Measurements from ENCODE around the gene WNT7A. TPM values are rescaled to one million over a fixed set of nuclear protein-coding genes. Genes with fewer than 3 reads are reported as not detected.

Gene WNT7A
- total RNA-seq, 2 experiments from 2014 or later = 22.4 to 24.7 TPM

GRCh38 chr3:13776253-13777050 is 103.4 kb downstream of the WNT7A start:
- POLR2A ChIA-PET = no interaction called here
- no peak overlapping the region for H3K27ac ChIP-seq (ENCODE audit: low read depth in 1 of 2, low read length in 2 of 2)
- no peaks in the 10 kb centered on the region for H3K36me3 ChIP-seq (ENCODE audit: insufficient read depth, low read length)
- Mint-ChIP-seq H3K36me3 (ENCODE audit: low read depth) (no peaks in the 10 kb centered on the region), H3K4me1 (ENCODE audit: low read depth) (peaks cover 2% of the 10 kb centered on the region), H3K27me3 (no peaks in the 10 kb centered on the region), H3K27ac (no peak overlapping the region), H3K4me3 (no peak overlapping the region), H3K9me3 (no peaks in the 10 kb centered on the region)
- DNase-seq (no peak), ATAC-seq (ENCODE audit: poor library complexity) (no peak)
- H3K4me1 ChIP-seq (ENCODE audit: insufficient read depth, low read length) = no peaks in the 10 kb centered on the region
- H3K9me3 ChIP-seq (ENCODE audit: control insufficient read depth in 1 of 2, insufficient read depth in 1 of 2, low read length in 2 of 2) = no peaks in the 10 kb centered on the region
- H3K27me3 ChIP-seq (ENCODE audit: control insufficient read depth in 1 of 2, insufficient read depth in 2 of 2, low read length in 2 of 2) = no peaks in the 10 kb centered on the region
- intact Hi-C loops (cut with DNase I, micrococcal nuclease) = no loop called here
- CTCF ChIA-PET = interaction anchor here (1.1 kb wide), 1 partner anchor 104 kb away, joined by 3 read pairs; no protein-coding TSS in a partner anchor
- no peak overlapping the region for H3K4me3 ChIP-seq (ENCODE audit: low read length)
- TF ChIP-seq CTCF (IDR thresholded peaks at IDR 0.05) = no peak

- Mint-ChIP-seq H3K4me1 (ENCODE audit: low read depth) (peaks cover 17% of the 10 kb centered on the region), H3K27me3 (no peaks in the 10 kb centered on the region), H3K4me3 (no peak overlapping the region), H3K9me3 (no peaks in the 10 kb centered on the region), H3K27ac (no peak overlapping the region), H3K36me3 (ENCODE audit: low read depth) (no peaks in the 10 kb centered on the region)
- Histone ChIP-seq H3K36me3 (ENCODE audit: insufficient read depth, low read length) (no peaks in the 10 kb centered on the region), H3K4me3 (ENCODE audit: low read length) (no peak overlapping the region), H3K27ac (ENCODE audit: low read depth in 1 of 2, low read length in 2 of 2) (no peak overlapping the region), H3K27me3 (ENCODE audit: control insufficient read depth in 1 of 2, insufficient read depth in 2 of 2, low read length in 2 of 2) (no peaks in the 10 kb centered on the region), H3K9me3 (ENCODE audit: control insufficient read depth in 1 of 2, insufficient read depth in 1 of 2, low read length in 2 of 2) (no peaks in the 10 kb centered on the region), H3K4me1 (ENCODE audit: insufficient read depth, low read length) (peaks cover 8% of the 10 kb centered on the region)
- TF ChIP-seq CTCF (IDR thresholded peaks at IDR 0.05) = no peak
- ATAC-seq (ENCODE audit: poor library complexity) (no peak), DNase-seq (no peak)
- intact Hi-C loops (cut with DNase I, micrococcal nuclease) = no loop called here
- CTCF ChIA-PET = no interaction called here
- POLR2A ChIA-PET = interaction anchor here (0.5 kb wide), 1 partner anchor 212 kb away, joined by 3 read pairs; no protein-coding TSS in a partner anchor
These were observed 106.8 kb downstream of the WNT7A start for GRCh38 chr3:13772885-13773745.

DNA sequence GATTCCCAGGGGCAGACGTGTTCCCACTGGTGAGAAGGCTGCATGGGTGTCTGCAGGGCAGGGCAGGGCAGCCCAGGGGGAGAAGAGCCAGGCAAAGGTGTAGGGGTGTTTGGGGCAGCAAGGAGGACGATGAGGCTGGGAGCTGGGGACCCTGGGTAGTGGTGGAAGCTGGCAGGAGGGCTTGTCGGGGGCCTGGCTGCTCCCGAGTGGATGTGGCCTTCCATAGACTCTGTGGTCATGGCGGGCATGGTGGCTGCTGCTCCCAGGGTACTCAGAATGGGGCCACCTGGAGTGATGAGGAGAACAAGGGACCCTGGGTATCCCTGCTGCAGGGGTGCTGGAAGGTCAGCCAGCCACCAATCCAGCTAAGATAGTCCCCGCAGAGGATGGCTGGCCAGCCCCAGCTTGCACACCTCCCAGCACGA is 107.5 kb downstream of the WNT7A start:
- DNase-seq (no peak), ATAC-seq (ENCODE audit: poor library complexity) (no peak)
- H3K27ac ChIP-seq (ENCODE audit: low read depth in 1 of 2, low read length in 2 of 2) = no peak overlapping the region
- no peaks in the 10 kb centered on the region for H3K27me3 Mint-ChIP-seq
- intact Hi-C loops (cut with DNase I, micrococcal nuclease) = no loop called here
- ChIA-PET POLR2A (no interaction called here), CTCF (no interaction called here)
- H3K36me3 ChIP-seq (ENCODE audit: insufficient read depth, low read length) = no peaks in the 10 kb centered on the region
- H3K9me3 ChIP-seq (ENCODE audit: control insufficient read depth in 1 of 2, insufficient read depth in 1 of 2, low read length in 2 of 2) = no peaks in the 10 kb centered on the region
- peaks cover 8% of the 10 kb centered on the region for H3K4me1 ChIP-seq (ENCODE audit: insufficient read depth, low read length)
- H3K27ac Mint-ChIP-seq = no peak overlapping the region
- H3K9me3 Mint-ChIP-seq = no peaks in the 10 kb centered on the region
- no peaks in the 10 kb centered on the region for H3K36me3 Mint-ChIP-seq (ENCODE audit: low read depth)
- H3K4me1 Mint-ChIP-seq (ENCODE audit: low read depth) = peaks cover 17% of the 10 kb centered on the region
- no peak for TF ChIP-seq CTCF (IDR thresholded peaks at IDR 0.05)
- no peak overlapping the region for H3K4me3 Mint-ChIP-seq
- H3K27me3 ChIP-seq (ENCODE audit: control insufficient read depth in 1 of 2, insufficient read depth in 2 of 2, low read length in 2 of 2) = no peaks in the 10 kb centered on the region
- H3K4me3 ChIP-seq (ENCODE audit: low read length) = no peak overlapping the region

All from CD4-positive, alpha-beta T cell (primary cell).